ENCODE measurements around the gene CTDSPL.

The CTDSPL gene

DNA sequence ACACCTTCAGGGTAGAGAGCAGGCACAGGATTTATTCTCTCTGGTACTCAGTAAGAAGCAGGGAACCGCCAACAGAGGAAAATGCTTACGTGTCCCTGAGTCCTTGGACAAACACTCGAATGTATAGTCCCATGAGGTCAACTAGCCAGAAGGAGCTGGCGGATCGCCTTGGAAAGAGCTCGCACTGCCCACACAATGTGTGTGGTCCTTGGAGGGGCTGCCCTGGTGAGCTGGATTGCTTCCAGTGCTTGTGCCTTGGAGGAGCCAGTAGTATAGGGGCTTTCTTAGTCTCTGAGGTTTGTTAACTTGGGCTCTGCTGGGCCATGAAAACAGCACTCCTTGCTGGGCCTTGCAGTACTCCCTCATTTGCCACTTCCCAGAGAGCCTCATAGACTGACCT lies 88.2 kb downstream of the CTDSPL start:
- peaks cover 0 to 9% (median 2%) of the 10 kb centered on the region in 4 experiments for H3K36me3 ChIP-seq (ENCODE audit: control insufficient read depth in 4 of 4, insufficient read depth in 4 of 4, low read length in 3 of 4)
- peaks cover 5 to 39% (median 23%) of the 10 kb centered on the region in 4 experiments for H3K4me1 ChIP-seq (ENCODE audit: control extremely low read depth in 1 of 4, control insufficient read depth in 4 of 4, insufficient read depth in 4 of 4, low read length in 3 of 4)
- DNase-seq = no peak
- no peak overlapping the region for H3K27ac ChIP-seq (ENCODE audit: insufficient read depth in 1 of 2, low read depth in 1 of 2, low read length in 2 of 2, poor library complexity in 1 of 2, severe bottlenecking in 2 of 2)
- no peak overlapping the region for H3K4me3 ChIP-seq (ENCODE audit: control insufficient read depth in 1 of 7, extremely low read depth in 1 of 7, insufficient read depth in 4 of 7, low read depth in 2 of 7, low read length in 6 of 7)
- no peaks in the 10 kb centered on the region for H3K9me3 ChIP-seq (ENCODE audit: control extremely low read depth in 1 of 5, control insufficient read depth in 4 of 5, insufficient read depth in 2 of 5, low read depth in 1 of 5, low read length in 4 of 5)
- ChIA-PET POLR2A (interaction anchor here (0.5 kb wide), 1 partner anchor 15 kb away, joined by 4 read pairs; no protein-coding TSS in a partner anchor), CTCF (interaction anchor here (0.9 to 2.2 kb wide), 4 partner anchors 18 to 94 kb away, joined by 3 to 5 read pairs (median 4); no protein-coding TSS in a partner anchor)
- WGBS (ENCODE audit: insufficient coverage) = 100% methylated on average over 6 of the region's 6 CpGs
- no peaks in the 10 kb centered on the region for H3K27me3 ChIP-seq (replicated peaks in 2 of 5; ENCODE audit: control insufficient read depth in 4 of 5, insufficient read depth in 5 of 5, low read length in 4 of 5)

DNA sequence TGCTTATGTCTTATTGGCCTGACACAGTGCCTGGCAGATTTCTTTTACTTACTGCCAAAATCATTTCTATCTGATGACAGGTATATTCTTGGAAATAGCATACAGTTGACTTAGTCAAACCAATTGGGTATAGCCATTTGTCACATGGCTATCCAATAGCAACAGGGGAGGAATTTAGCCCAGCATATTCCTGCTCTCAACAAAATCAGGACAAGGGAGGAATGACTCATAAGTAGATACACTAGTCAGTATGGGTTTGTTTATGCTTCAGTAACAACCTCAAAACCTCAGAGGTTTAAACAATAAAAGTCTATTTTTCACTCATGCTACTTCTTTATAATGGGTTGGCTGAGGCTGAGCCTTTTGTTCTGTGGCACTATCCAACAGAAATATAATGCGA lies 90.9 kb downstream of the CTDSPL start:
- Histone ChIP-seq H3K9me3 (ENCODE audit: control extremely low read depth in 1 of 5, control insufficient read depth in 4 of 5, insufficient read depth in 2 of 5, low read depth in 1 of 5, low read length in 4 of 5) (no peaks in the 10 kb centered on the region), H3K4me1 (ENCODE audit: control extremely low read depth in 1 of 4, control insufficient read depth in 4 of 4, insufficient read depth in 4 of 4, low read length in 3 of 4) (peaks cover 17 to 41% (median 31%) of the 10 kb centered on the region in 4 experiments), H3K36me3 (ENCODE audit: control insufficient read depth in 4 of 4, insufficient read depth in 4 of 4, low read length in 3 of 4) (peaks cover 0 to 11% (median 2%) of the 10 kb centered on the region in 4 experiments), H3K4me3 (ENCODE audit: control insufficient read depth in 1 of 7, extremely low read depth in 1 of 7, insufficient read depth in 4 of 7, low read depth in 2 of 7, low read length in 6 of 7) (no peak overlapping the region), H3K27me3 (replicated peaks in 2 of 5; ENCODE audit: control insufficient read depth in 4 of 5, insufficient read depth in 5 of 5, low read length in 4 of 5) (no peaks in the 10 kb centered on the region), H3K27ac (ENCODE audit: insufficient read depth in 1 of 2, low read depth in 1 of 2, low read length in 2 of 2, poor library complexity in 1 of 2, severe bottlenecking in 2 of 2) (no peak overlapping the region)
- WGBS (ENCODE audit: insufficient coverage) = no CpG with 5 or more reads among the region's 1 CpG
- DNase-seq = no peak
- CTCF ChIA-PET = interaction anchor here (1.3 kb wide), 2 partner anchors 22 to 51 kb away, joined by 3 read pairs; no protein-coding TSS in a partner anchor
- POLR2A ChIA-PET = no interaction called here

DNA sequence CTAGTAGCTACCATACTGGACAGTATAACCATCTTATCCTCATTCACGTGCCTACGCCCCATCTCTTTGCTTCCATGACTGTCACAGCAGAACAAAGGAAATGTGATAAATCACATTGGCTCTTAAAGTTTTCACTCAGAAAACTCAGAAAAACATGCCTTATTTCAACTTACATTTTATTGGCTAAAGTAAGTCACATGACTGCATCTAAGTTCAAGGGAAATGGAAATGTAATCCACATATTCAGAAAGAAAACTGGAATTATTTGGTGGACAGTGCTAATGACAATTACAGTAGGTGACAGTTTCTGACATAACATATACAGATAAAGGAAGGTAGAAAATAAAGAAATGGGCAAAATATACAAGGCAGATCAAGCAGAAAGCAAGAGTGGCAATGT lies 91.5 kb downstream of the CTDSPL start:
- Histone ChIP-seq H3K4me3 (ENCODE audit: control insufficient read depth in 1 of 7, extremely low read depth in 1 of 7, insufficient read depth in 4 of 7, low read depth in 2 of 7, low read length in 6 of 7) (no peak overlapping the region), H3K36me3 (ENCODE audit: control insufficient read depth in 4 of 4, insufficient read depth in 4 of 4, low read length in 3 of 4) (peaks cover 0 to 11% (median 2%) of the 10 kb centered on the region in 4 experiments), H3K4me1 (ENCODE audit: control extremely low read depth in 1 of 4, control insufficient read depth in 4 of 4, insufficient read depth in 4 of 4, low read length in 3 of 4) (peaks cover 17 to 48% (median 35%) of the 10 kb centered on the region in 4 experiments), H3K9me3 (ENCODE audit: control extremely low read depth in 1 of 5, control insufficient read depth in 4 of 5, insufficient read depth in 2 of 5, low read depth in 1 of 5, low read length in 4 of 5) (no peaks in the 10 kb centered on the region), H3K27me3 (replicated peaks in 2 of 5; ENCODE audit: control insufficient read depth in 4 of 5, insufficient read depth in 5 of 5, low read length in 4 of 5) (no peaks in the 10 kb centered on the region), H3K27ac (ENCODE audit: insufficient read depth in 1 of 2, low read depth in 1 of 2, low read length in 2 of 2, poor library complexity in 1 of 2, severe bottlenecking in 2 of 2) (no peak overlapping the region)
- 100% methylated on average over 2 of the region's 2 CpGs for WGBS (ENCODE audit: insufficient coverage)
- CTCF ChIA-PET = interaction anchor here (1.2 to 3.4 kb wide), 2 partner anchors 13 to 98 kb away, joined by 4 to 15 read pairs; no protein-coding TSS in a partner anchor
- POLR2A ChIA-PET = interaction anchor here (0.9 kb wide), 1 partner anchor 53 kb away, joined by 3 read pairs; no protein-coding TSS in a partner anchor
- no peak for DNase-seq

GRCh38 chr3:37953707-37954394 lies 92.2 kb downstream of the CTDSPL start:
- no peaks in the 10 kb centered on the region for H3K27me3 ChIP-seq (replicated peaks in 2 of 5; ENCODE audit: control insufficient read depth in 4 of 5, insufficient read depth in 5 of 5, low read length in 4 of 5)
- POLR2A ChIA-PET = interaction anchor here (0.9 kb wide), 1 partner anchor 53 kb away, joined by 3 read pairs; no protein-coding TSS in a partner anchor
- peaks cover 0 to 11% (median 2%) of the 10 kb centered on the region in 4 experiments for H3K36me3 ChIP-seq (ENCODE audit: control insufficient read depth in 4 of 4, insufficient read depth in 4 of 4, low read length in 3 of 4)
- H3K27ac ChIP-seq (ENCODE audit: insufficient read depth in 1 of 2, low read depth in 1 of 2, low read length in 2 of 2, poor library complexity in 1 of 2, severe bottlenecking in 2 of 2) = peak overlapping the region in 1 of 2 experiments; percentile 5
- no peaks in the 10 kb centered on the region for H3K9me3 ChIP-seq (ENCODE audit: control extremely low read depth in 1 of 5, control insufficient read depth in 4 of 5, insufficient read depth in 2 of 5, low read depth in 1 of 5, low read length in 4 of 5)
- H3K4me1 ChIP-seq (ENCODE audit: control extremely low read depth in 1 of 4, control insufficient read depth in 4 of 4, insufficient read depth in 4 of 4, low read length in 3 of 4) = peaks cover 17 to 52% (median 36%) of the 10 kb centered on the region in 4 experiments
- WGBS (ENCODE audit: insufficient coverage) = 48% methylated on average over 3 of the region's 5 CpGs
- no peak for DNase-seq
- CTCF ChIA-PET = interaction anchor here (1.2 to 3.4 kb wide), 3 partner anchors 13 to 99 kb away, joined by 4 to 15 read pairs (median 4); no protein-coding TSS in a partner anchor
- H3K4me3 ChIP-seq (ENCODE audit: control insufficient read depth in 1 of 7, extremely low read depth in 1 of 7, insufficient read depth in 4 of 7, low read depth in 2 of 7, low read length in 6 of 7) = peak overlapping the region in 1 of 7 experiments; percentile 24

- H3K27ac ChIP-seq (ENCODE audit: insufficient read depth in 1 of 2, low read depth in 1 of 2, low read length in 2 of 2, poor library complexity in 1 of 2, severe bottlenecking in 2 of 2) = no peak overlapping the region
- H3K4me1 ChIP-seq (ENCODE audit: control extremely low read depth in 1 of 4, control insufficient read depth in 4 of 4, insufficient read depth in 4 of 4, low read length in 3 of 4) = peaks cover 17 to 53% (median 36%) of the 10 kb centered on the region in 4 experiments
- no peaks in the 10 kb centered on the region for H3K27me3 ChIP-seq (replicated peaks in 2 of 5; ENCODE audit: control insufficient read depth in 4 of 5, insufficient read depth in 5 of 5, low read length in 4 of 5)
- peaks cover 0 to 8% (median under 1%) of the 10 kb centered on the region in 4 experiments for H3K36me3 ChIP-seq (ENCODE audit: control insufficient read depth in 4 of 4, insufficient read depth in 4 of 4, low read length in 3 of 4)
- CTCF ChIA-PET = interaction anchor here (0.9 to 8.3 kb wide), 8 partner anchors 9 to 100 kb away, joined by 4 to 65 read pairs (median 6); no protein-coding TSS in a partner anchor
- no peak overlapping the region for H3K4me3 ChIP-seq (ENCODE audit: control insufficient read depth in 1 of 7, extremely low read depth in 1 of 7, insufficient read depth in 4 of 7, low read depth in 2 of 7, low read length in 6 of 7)
- 97% methylated on average over 6 of the region's 6 CpGs for WGBS (ENCODE audit: insufficient coverage)
- no peaks in the 10 kb centered on the region for H3K9me3 ChIP-seq (ENCODE audit: control extremely low read depth in 1 of 5, control insufficient read depth in 4 of 5, insufficient read depth in 2 of 5, low read depth in 1 of 5, low read length in 4 of 5)
- no peak for DNase-seq
- POLR2A ChIA-PET = interaction anchor here (1.0 to 1.1 kb wide), 2 partner anchors 9 to 79 kb away, joined by 3 to 5 read pairs; no protein-coding TSS in a partner anchor
Measured at GRCh38 chr3:37954881-37955280, 93.2 kb downstream of the CTDSPL start.

- 90% methylated on average over 2 of the region's 3 CpGs for WGBS (ENCODE audit: insufficient coverage)
- Histone ChIP-seq H3K4me3 (ENCODE audit: control insufficient read depth in 1 of 7, extremely low read depth in 1 of 7, insufficient read depth in 4 of 7, low read depth in 2 of 7, low read length in 6 of 7) (peak overlapping the region in 2 of 7 experiments; percentile 2 to 11), H3K9me3 (ENCODE audit: control extremely low read depth in 1 of 5, control insufficient read depth in 4 of 5, insufficient read depth in 2 of 5, low read depth in 1 of 5, low read length in 4 of 5) (no peaks in the 10 kb centered on the region), H3K36me3 (ENCODE audit: control insufficient read depth in 4 of 4, insufficient read depth in 4 of 4, low read length in 3 of 4) (peaks cover 0 to 6% (median 0%) of the 10 kb centered on the region in 4 experiments), H3K27me3 (replicated peaks in 2 of 5; ENCODE audit: control insufficient read depth in 4 of 5, insufficient read depth in 5 of 5, low read length in 4 of 5) (no peaks in the 10 kb centered on the region), H3K27ac (ENCODE audit: insufficient read depth in 1 of 2, low read depth in 1 of 2, low read length in 2 of 2, poor library complexity in 1 of 2, severe bottlenecking in 2 of 2) (peak overlapping the region; percentile 58 to 78), H3K4me1 (ENCODE audit: control extremely low read depth in 1 of 4, control insufficient read depth in 4 of 4, insufficient read depth in 4 of 4, low read length in 3 of 4) (peaks cover 17 to 55% (median 36%) of the 10 kb centered on the region in 4 experiments)
- ChIA-PET POLR2A (interaction anchor here (1.0 to 1.1 kb wide), 2 partner anchors 10 to 78 kb away, joined by 3 to 5 read pairs; no protein-coding TSS in a partner anchor), CTCF (interaction anchor here (0.8 to 8.3 kb wide), 12 partner anchors 8 to 101 kb away, joined by 4 to 65 read pairs (median 5); no protein-coding TSS in a partner anchor)
- peak in 2 of 3 donors; percentile 34 to 43 for DNase-seq
Measured at GRCh38 chr3:37955918-37956707, 94.4 kb downstream of the CTDSPL start.

Measured in common myeloid progenitor, CD34-positive (primary cell).